Right lobe of liver (tissue), 6 donors: Measurements from ENCODE around the gene GRB10. TPM values are rescaled to one million over a fixed set of nuclear protein-coding genes. Genes with fewer than 3 reads are reported as not detected.

Experiments
- ATAC-seq, 4 donors: fragments of 200-7000 bp; cut with Tn5 transposase; one replicate each; pipeline ENCODE4 v1.9.1; 2020; ENCODE audit warnings: mild to moderate bottlenecking in 4 of 4, moderate library complexity in 4 of 4
- DNase-seq, 3 donors: peaks; one replicate each; pipeline ENCODE4 v3.0.0-alpha.2; 2020
- H3K27ac ChIP-seq, 3 donors: fragments of 200-600 bp; one replicate each; pipeline ENCODE4 v1.8.0; 2022
- H3K27me3 ChIP-seq, 2 donors: fragments of 200-600 bp; one replicate each; pipeline ENCODE4 v1.8.0; 2022
- H3K36me3 ChIP-seq, 4 donors: fragments of 200-600 bp; sonication (generic) in 1 of 4; one replicate each; pipeline versions ENCODE4 v1.5.1 to v1.8.0; 2017 to 2022; ENCODE audit warnings: control low read depth in 1 of 4
- H3K4me1 ChIP-seq, 4 donors: fragments of 200-600 bp; sonication (generic) in 1 of 4; one replicate each; pipeline versions ENCODE4 v1.5.1 to v1.8.0; 2017 to 2022; ENCODE audit warnings: control low read depth in 1 of 4
- H3K4me3 ChIP-seq, 3 donors: fragments of 200-600 bp; one replicate each; pipeline ENCODE4 v1.8.0; 2022
- H3K9me3 ChIP-seq, 4 donors: fragments of 200-600 bp; sonication (generic) in 1 of 4; one replicate each; pipeline versions ENCODE4 v1.5.1 to v1.8.0; 2017 to 2022; ENCODE audit warnings: control low read depth in 1 of 4
- CTCF ChIP-seq, 4 donors: fragments of 200-600 bp in 3 of 4; fragments of 450-650 bp in 1 of 4; IDR thresholded peaks; one replicate each; pipeline versions ENCODE4 v1.5.1 to v1.8.0; 2016 to 2022; ENCODE audit warnings: antibody characterized with exemption in 4 of 4, mild to moderate bottlenecking in 2 of 4
- POLR2A ChIP-seq: fragments of 450-650 bp; IDR thresholded peaks from one replicate; pipeline ENCODE4 v1.6.1; 2017; ENCODE audit warnings: antibody characterized with exemption, mild to moderate bottlenecking
- WGBS: methylation state at CpG from one replicate; pipeline ENCODE4 v1.1.6; 2018; ENCODE audit warnings: low coverage, low lambda C conversion rate; ENCODE audit not compliant: insufficient coverage; ENCODE audit errors: missing lambda C conversion rate; 5-methylcytosine and 5-hydroxymethylcytosine counted together
- intact Hi-C, 2 donors: fragments of 100-400 bp; cut with DNase I; formaldehyde crosslinking; loops; one replicate each; pipeline versions ENCODE4 v1.11.2 to v1.14.1; 2022
- total RNA-seq, 6 experiments: library from RNA; depleted of rRNA in 2 of 6; stranded (reverse); fragments of >200 nt in 2 of 6; fragmentation: NEBNext Ultra II Directional in 3 of 6; extraction: Animal tissue kit (Norgen Biotek cat#: 25700) in 3 of 6; gene quantifications; one replicate each; pipeline versions ENCODE4 v1.1.0 to v1.2.4, GENCODE V29; 2016 to 2023
- donor health status: DM: no; HTN: yes; CAD: no.
- donor health status: DM: no; HTN: no; CAD: no.
- donor health status: DM: no; HTN: no; CAD: no.
- donor health status: DM: no; HTN: yes; CAD: no.
- donor health status: DM: no; HTN: yes; CAD: no.

Gene GRB10
- total RNA-seq, 6 experiments from 2014 or later = 24.9 to 55.5 (median 40.0) TPM

DNA sequence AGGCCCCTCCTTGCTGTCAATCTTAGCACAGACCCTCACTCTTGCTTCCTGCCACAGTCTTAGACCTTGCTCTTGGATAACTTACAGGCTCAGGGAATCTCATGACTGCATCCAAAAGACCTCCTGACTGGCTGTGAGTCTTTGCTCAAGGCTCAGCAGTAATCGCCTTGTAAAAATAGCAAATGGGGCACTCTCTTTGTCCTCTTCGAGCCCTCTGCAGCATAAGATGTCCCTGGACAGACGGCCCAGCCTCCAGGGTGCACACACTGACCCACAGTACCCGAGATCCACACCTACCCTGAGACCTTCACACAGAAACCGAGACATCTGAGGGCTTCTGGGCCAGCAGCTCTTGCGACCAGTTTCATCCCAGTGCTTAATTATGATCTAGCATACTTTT lies 151.6 kb downstream of the GRB10 start:
- 81% methylated on average over 4 of the region's 6 CpGs for WGBS
- no peak for ATAC-seq

GRCh38 chr7:50629238-50629901 lies 153.3 kb downstream of the GRB10 start:
- no peak for ATAC-seq
- 33% methylated on average over 2 of the region's 10 CpGs for WGBS

More for the DNA sequence above, 151.6 kb downstream of the GRB10 start:
- H3K27ac ChIP-seq = no peak overlapping the region
- H3K4me1 ChIP-seq = peaks cover 0 to 15% (median 6%) of the 10 kb centered on the region in 4 donors
- TF ChIP-seq POLR2A (no peak), CTCF (IDR thresholded peaks at IDR 0.05) (no peak)
- no peaks in the 10 kb centered on the region for H3K9me3 ChIP-seq
- no peak for DNase-seq
- intact Hi-C loops = no loop called here
- H3K27me3 ChIP-seq = no peaks in the 10 kb centered on the region
- peaks cover 0 to 6% (median 0%) of the 10 kb centered on the region in 4 donors for H3K36me3 ChIP-seq
- H3K4me3 ChIP-seq = no peak overlapping the region

DNA sequence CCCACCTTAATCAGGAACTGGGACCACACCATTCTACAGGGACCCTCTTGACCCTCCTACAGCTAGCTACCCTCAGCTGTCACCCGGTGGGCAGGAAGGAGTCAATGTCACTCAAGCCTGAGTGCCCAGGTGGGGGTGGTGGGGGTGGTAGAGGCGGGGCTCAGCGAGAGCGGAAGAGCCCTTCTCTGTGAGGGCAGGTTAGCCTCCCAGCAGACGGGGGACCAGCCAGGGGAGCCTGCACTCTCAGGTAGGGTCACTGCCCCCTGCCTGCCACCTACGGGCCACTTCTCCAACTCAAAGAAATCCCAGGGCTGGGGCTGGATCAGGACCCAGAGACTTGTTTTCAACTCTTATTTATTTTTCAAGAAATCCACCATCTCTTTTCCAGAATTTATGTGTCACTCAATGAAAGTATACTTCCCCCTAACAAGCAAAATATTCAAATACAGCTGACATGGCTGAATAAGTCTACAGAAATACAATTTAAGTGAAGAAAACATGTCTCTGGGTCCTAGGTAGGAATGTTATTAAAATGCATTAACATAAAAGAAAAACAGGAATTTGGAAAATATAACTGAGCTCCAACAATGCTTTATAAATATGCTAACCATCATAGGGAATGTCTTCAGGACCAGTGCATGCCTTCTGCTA lies 154.1 kb downstream of the GRB10 start:
- peak in 2 of 4 donors; percentile 8 to 31 for ATAC-seq
- no peak for TF ChIP-seq CTCF (IDR thresholded peaks at IDR 0.05)
- no peak for TF ChIP-seq POLR2A
- Histone ChIP-seq H3K4me3 (no peak overlapping the region), H3K27me3 (no peaks in the 10 kb centered on the region), H3K36me3 (peaks cover 0 to 15% (median 0%) of the 10 kb centered on the region in 4 donors), H3K27ac (peak overlapping the region in 1 of 3 donors; percentile 2), H3K9me3 (no peaks in the 10 kb centered on the region), H3K4me1 (peaks cover 0 to 15% (median 6%) of the 10 kb centered on the region in 4 donors)
- intact Hi-C loops = loop anchor here in 1 of 2 donors (10.0 kb wide), 1 partner anchor 46 kb away; no protein-coding TSS in a partner anchor
- WGBS = 88% methylated on average over 1 of the region's 6 CpGs
- peak in 1 of 3 donors; percentile 38 for DNase-seq

More at GRCh38 chr7:50629238-50629901, 153.3 kb downstream of the GRB10 start:
- H3K4me1 ChIP-seq = peaks cover 0 to 15% (median 6%) of the 10 kb centered on the region in 4 donors
- peak in 1 of 3 donors; percentile 20 for DNase-seq
- H3K36me3 ChIP-seq = peaks cover 0 to 15% (median 0%) of the 10 kb centered on the region in 4 donors
- TF ChIP-seq POLR2A = no peak
- no peak for TF ChIP-seq CTCF (IDR thresholded peaks at IDR 0.05)
- H3K4me3 ChIP-seq = no peak overlapping the region
- no peaks in the 10 kb centered on the region for H3K27me3 ChIP-seq
- no peaks in the 10 kb centered on the region for H3K9me3 ChIP-seq
- H3K27ac ChIP-seq = no peak overlapping the region
- intact Hi-C loops = loop anchor here in 1 of 2 donors (10.0 kb wide), 1 partner anchor 45 kb away; no protein-coding TSS in a partner anchor

DNA sequence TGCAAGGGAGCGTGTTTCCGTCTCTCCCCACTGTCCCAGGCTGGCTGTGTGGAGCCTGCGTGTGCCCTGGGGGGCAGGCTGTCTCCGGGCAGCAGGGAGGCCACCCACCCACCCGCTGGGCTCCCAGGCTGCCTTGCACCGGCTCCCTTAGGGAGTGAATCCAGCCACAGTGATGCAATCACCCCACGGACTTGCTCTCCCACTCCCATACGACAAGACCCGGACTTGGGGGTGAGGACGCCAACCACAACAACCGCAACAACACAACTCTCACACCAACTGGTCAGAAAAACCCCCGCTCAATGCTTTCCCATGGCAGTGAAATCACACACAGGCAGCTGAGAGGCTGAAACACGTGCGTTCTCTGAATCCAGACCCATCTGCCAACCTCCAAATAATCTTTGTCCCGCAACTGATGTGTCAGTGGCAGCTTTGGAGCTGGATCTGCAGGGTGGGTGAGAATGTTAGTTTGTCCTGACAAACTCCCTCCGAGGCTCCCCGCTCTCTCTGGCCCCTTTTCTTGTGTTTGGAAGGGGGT lies 154.8 kb downstream of the GRB10 start:
- Histone ChIP-seq H3K27me3 (no peaks in the 10 kb centered on the region), H3K36me3 (peaks cover 0 to 15% (median 0%) of the 10 kb centered on the region in 4 donors), H3K4me3 (no peak overlapping the region), H3K27ac (no peak overlapping the region), H3K9me3 (no peaks in the 10 kb centered on the region), H3K4me1 (peaks cover 0 to 11% (median 5%) of the 10 kb centered on the region in 4 donors)
- peak in 1 of 3 donors; percentile 38 for DNase-seq
- WGBS = 67% methylated on average over 2 of the region's 17 CpGs
- intact Hi-C loops = loop anchor here in 1 of 2 donors (10.0 kb wide), 1 partner anchor 47 kb away; no protein-coding TSS in a partner anchor
- TF ChIP-seq POLR2A (no peak), CTCF (IDR thresholded peaks at IDR 0.05) (no peak)
- peak in 2 of 4 donors; percentile 20 to 41 for ATAC-seq
